K562 (cell line): ENCODE results near the gene PLEKHO1.

Experiments used
- ELF4 ChIP-seq: fragments of 450-650 bp; formaldehyde crosslinking; IDR thresholded peaks from 2 replicates; pipeline ENCODE4 v1.4.0; 2022; ENCODE audit warnings: missing genetic modification characterization
- FOXK2 ChIP-seq, 2 experiments: fragments of 450-650 bp; IDR thresholded peaks in 1 of 2; conservative IDR thresholded peaks in 1 of 2; 2 replicates each; pipeline ENCODE4 v1.6.1; 2016; ENCODE audit warnings: low read depth in 2 of 2, mild to moderate bottlenecking in 1 of 2
- FOXM1 ChIP-seq, 2 experiments: fragments of 450-650 bp in 1 of 2; sonication (generic) in 1 of 2; formaldehyde crosslinking in 1 of 2; IDR thresholded peaks; 2 replicates each; pipeline versions ENCODE4 v1.6.1 to v1.9.0; 2017 to 2022; ENCODE audit warnings: low read depth in 2 of 2, mild to moderate bottlenecking in 2 of 2, missing genetic modification reagents in 1 of 2, moderate library complexity in 1 of 2
- JUN ChIP-seq, 2 experiments: sonication (generic) in 1 of 2; formaldehyde crosslinking in 1 of 2; IDR thresholded peaks; 2 replicates each; pipeline versions ENCODE4 v1.6.1 to v1.8.0; 2012 to 2022; ENCODE audit warnings: borderline replicate concordance in 2 of 2, mild to moderate bottlenecking in 2 of 2, improper control_type of control experiment in 1 of 2, low read depth in 1 of 2, low read length in 1 of 2, missing genetic modification reagents in 1 of 2
- POLR2AphosphoS5 ChIP-seq: IDR thresholded peaks from 2 replicates; pipeline ENCODE4 v1.6.1; 2011; ENCODE audit warnings: mild to moderate bottlenecking, low read depth, low read length, moderate library complexity; ENCODE audit not compliant: control insufficient read depth, insufficient read depth
- TAF1 ChIP-seq: IDR thresholded peaks from 2 replicates; pipeline ENCODE4 v1.6.1; 2011; ENCODE audit warnings: mild to moderate bottlenecking, low read length, moderate library complexity; ENCODE audit not compliant: insufficient read depth, control insufficient read depth, severe bottlenecking; ENCODE audit errors: extremely low read depth
- TEAD4 ChIP-seq, 2 experiments: sonication (generic) in 1 of 2; formaldehyde crosslinking in 1 of 2; IDR thresholded peaks; 2 replicates each; pipeline versions ENCODE4 v1.6.1 to v1.8.0; 2012 to 2022; ENCODE audit warnings: borderline replicate concordance in 1 of 2, inconsistent platforms in 1 of 2, low read length in 1 of 2, mild to moderate bottlenecking in 1 of 2, missing genetic modification reagents in 1 of 2
- TF ChIP-seq, protein P1 (sequence below): sonication (generic); formaldehyde crosslinking; IDR thresholded peaks from 2 replicates; pipeline ENCODE4 v1.8.0; 2022; ENCODE audit warnings: mild to moderate bottlenecking, low read depth, missing genetic modification reagents
- TF ChIP-seq, protein P2 (sequence below): fragments of 250-450 bp; sonication (Bioruptor Pico); IDR thresholded peaks from 2 replicates; pipeline ENCODE4 v1.8.0; 2021; ENCODE audit warnings: moderate library complexity, mild to moderate bottlenecking, inconsistent platforms

DNA sequence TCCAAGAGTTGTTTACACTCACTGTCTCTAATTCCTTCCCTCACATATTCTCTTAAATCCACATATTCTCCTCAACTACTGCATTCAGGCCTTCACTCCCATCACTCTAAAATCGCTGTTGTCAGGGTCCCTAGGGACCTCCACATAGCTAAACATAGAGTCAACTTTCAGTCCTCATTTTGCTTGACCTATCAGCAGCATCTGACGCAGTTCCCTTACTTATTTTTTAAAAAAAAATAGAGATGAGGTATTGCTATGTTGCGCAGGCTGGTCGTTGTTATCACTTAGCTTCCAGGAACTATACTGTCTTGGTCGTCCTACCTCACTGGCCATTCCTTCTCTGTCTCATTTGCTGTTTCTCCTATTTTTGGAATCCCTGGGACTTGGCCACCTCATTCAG is 11.7 kb upstream of the PLEKHO1 start:
- TF ChIP-seq POLR2AphosphoS5, result no peak
- TF ChIP-seq ELF4 (CRISPR knock-in tag), result no peak
- TF ChIP-seq FOXM1 (IDR thresholded peaks at IDR 0.05; ENCODE audit: low read depth), result no peak
- TF ChIP-seq FOXM1 (CRISPR knock-in tag; IDR thresholded peaks at IDR 0.05; ENCODE audit: low read depth), result no peak
- TF ChIP-seq, protein P1, sequence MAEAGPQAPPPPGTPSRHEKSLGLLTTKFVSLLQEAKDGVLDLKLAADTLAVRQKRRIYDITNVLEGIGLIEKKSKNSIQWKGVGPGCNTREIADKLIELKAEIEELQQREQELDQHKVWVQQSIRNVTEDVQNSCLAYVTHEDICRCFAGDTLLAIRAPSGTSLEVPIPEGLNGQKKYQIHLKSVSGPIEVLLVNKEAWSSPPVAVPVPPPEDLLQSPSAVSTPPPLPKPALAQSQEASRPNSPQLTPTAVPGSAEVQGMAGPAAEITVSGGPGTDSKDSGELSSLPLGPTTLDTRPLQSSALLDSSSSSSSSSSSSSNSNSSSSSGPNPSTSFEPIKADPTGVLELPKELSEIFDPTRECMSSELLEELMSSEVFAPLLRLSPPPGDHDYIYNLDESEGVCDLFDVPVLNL, result no peak
- TF ChIP-seq JUN (IDR thresholded peaks at IDR 0.05; ENCODE audit: borderline replicate concordance, low read depth, low read length), result no peak
- no peak for TF ChIP-seq JUN (CRISPR knock-in tag; IDR thresholded peaks at IDR 0.05; ENCODE audit: borderline replicate concordance)
- TF ChIP-seq TEAD4 (IDR thresholded peaks at IDR 0.05; ENCODE audit: low read length), result no peak
- no peak for TF ChIP-seq TEAD4 (CRISPR knock-in tag; IDR thresholded peaks at IDR 0.05; ENCODE audit: borderline replicate concordance)
- TF ChIP-seq TAF1, result no peak
- TF ChIP-seq, protein P2, sequence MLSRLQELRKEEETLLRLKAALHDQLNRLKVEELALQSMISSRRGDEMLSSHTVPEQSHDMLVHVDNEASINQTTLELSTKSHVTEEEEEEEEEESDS (CRISPR knock-in tag), result no peak
- TF ChIP-seq FOXK2 (conservative IDR thresholded peaks at IDR 0.05 in 1 of 2, IDR thresholded peaks at IDR 0.05 in 1 of 2; ENCODE audit: low read depth in 2 of 2), result no peak
